HG03439 (cell line): ENCODE results near the gene NCS1.

Experiments used
- ATAC-seq: cut with Tn5 transposase; IDR thresholded peaks from one replicate; pipeline ENCODE4 v1.9.1; 2021; ENCODE audit warnings: mild to moderate bottlenecking, moderate library complexity; ENCODE audit not compliant: unreplicated experiment

The NCS1 gene

GRCh38 chr9:130174920-130175321 lies 2.7 kb downstream of the NCS1 start:
- no peak for ATAC-seq

- no peak for ATAC-seq
These were observed 3.2 kb downstream of the NCS1 start for GRCh38 chr9:130175355-130175754.

- ATAC-seq = no peak
These were observed 4.6 kb downstream of the NCS1 start for GRCh38 chr9:130176760-130177159.

- no peak for ATAC-seq
These were observed 5.9 kb downstream of the NCS1 start for GRCh38 chr9:130177898-130178805.

GRCh38 chr9:130179331-130179907 lies 7.2 kb downstream of the NCS1 start:
- ATAC-seq = no peak

GRCh38 chr9:130180516-130180915 lies 8.3 kb downstream of the NCS1 start:
- no peak for ATAC-seq

- no peak for ATAC-seq
These were observed 9.6 kb downstream of the NCS1 start for GRCh38 chr9:130181678-130182380.

GRCh38 chr9:130182381-130182909 lies 10.2 kb downstream of the NCS1 start:
- no peak for ATAC-seq

GRCh38 chr9:130183133-130183762 lies 11.0 kb downstream of the NCS1 start:
- ATAC-seq = no peak

GRCh38 chr9:130185017-130185416 lies 12.8 kb downstream of the NCS1 start:
- ATAC-seq = no peak

- ATAC-seq = no peak
These were observed 13.4 kb downstream of the NCS1 start for GRCh38 chr9:130185490-130186031.

GRCh38 chr9:130186051-130186450 lies 13.8 kb downstream of the NCS1 start:
- no peak for ATAC-seq

- no peak for ATAC-seq
These were observed 14.8 kb downstream of the NCS1 start for GRCh38 chr9:130186839-130187522.

GRCh38 chr9:130187523-130187846 lies 15.3 kb downstream of the NCS1 start:
- no peak for ATAC-seq

- ATAC-seq = no peak
These were observed 16.8 kb downstream of the NCS1 start for GRCh38 chr9:130188860-130189481.

GRCh38 chr9:130189840-130190239 lies 17.6 kb downstream of the NCS1 start:
- ATAC-seq = no peak

- no peak for ATAC-seq
These were observed 19.0 kb downstream of the NCS1 start for GRCh38 chr9:130191068-130191748.

GRCh38 chr9:130191749-130192120 lies 19.5 kb downstream of the NCS1 start:
- no peak for ATAC-seq

GRCh38 chr9:130192382-130192999 lies 20.3 kb downstream of the NCS1 start:
- ATAC-seq = no peak
